IMR-90 (cell line): ENCODE results near the gene KLHL33. TPM values are rescaled to one million over a fixed set of nuclear protein-coding genes. Genes with fewer than 3 reads are reported as not detected.

Experiments
- ATAC-seq: fragments of 200-7000 bp; cut with Tn5 transposase; 2 replicates; pipeline ENCODE4 v1.9.1; 2020; ENCODE audit warnings: low read depth, mild to moderate bottlenecking, moderate library complexity
- BruUV-seq: library from RNA; stranded (reverse); fragments of 400-500 nt; replicated peaks from 2 replicates; lab custom pipeline; 2021; lab: Mats Ljungman, UMichigan
- CTCF ChIA-PET: fragments of 300-600 bp; formaldehyde crosslinking; extraction: SDS; loops from one replicate; lab custom pipeline; 2021; ENCODE audit warnings: antibody characterized with exemption; lab: Yijun Ruan, JAX
- POLR2A ChIA-PET: fragments of 300-600 bp; sonication (Branson Sonifier 250); formaldehyde crosslinking; loops from one replicate; lab custom pipeline; 2022; ENCODE audit warnings: antibody characterized with exemption; ENCODE audit not compliant: unreplicated experiment; lab: Charles Lee
- DNase-seq: peaks from one replicate; pipeline ENCODE4 v3.0.0; 2013
- H2AFZ ChIP-seq: replicated peaks from 2 replicates; pipeline ENCODE3; 2013; ENCODE audit warnings: low read length, mild to moderate bottlenecking; ENCODE audit not compliant: poor library complexity
- H2AK5ac ChIP-seq: 2 replicates; pipeline ENCODE4 v1.6.1; 2013; ENCODE audit warnings: low read depth, low read length, inconsistent platforms
- H2AK9ac ChIP-seq: replicated peaks from 2 replicates; pipeline ENCODE3; 2013; ENCODE audit warnings: mild to moderate bottlenecking, low read depth, low read length, moderate library complexity; ENCODE audit not compliant: poor library complexity
- H2BK120ac ChIP-seq: 2 replicates; pipeline ENCODE4 v1.6.1; 2013; ENCODE audit warnings: low read depth, low read length, inconsistent platforms
- H2BK15ac ChIP-seq: 3 replicates; pipeline ENCODE4 v1.6.1; 2013; ENCODE audit warnings: low read depth, low read length, inconsistent platforms
- H2BK20ac ChIP-seq: 2 replicates; pipeline ENCODE4 v1.6.1; 2013; ENCODE audit warnings: low read depth, mild to moderate bottlenecking, inconsistent platforms, low read length, moderate library complexity
- H2BK5ac ChIP-seq: 2 replicates; pipeline ENCODE4 v1.6.1; 2013; ENCODE audit warnings: mild to moderate bottlenecking, low read depth, low read length, inconsistent platforms; ENCODE audit not compliant: poor library complexity, severe bottlenecking
- H3K14ac ChIP-seq: replicated peaks from 2 replicates; pipeline ENCODE4 v1.6.1; 2013; ENCODE audit warnings: low read depth, low read length, inconsistent platforms
- H3K18ac ChIP-seq: 2 replicates; pipeline ENCODE4 v1.6.1; 2013; ENCODE audit warnings: low read depth, low read length, control low read depth
- H3K23ac ChIP-seq: 2 replicates; pipeline ENCODE4 v1.6.1; 2013; ENCODE audit warnings: low read depth, low read length, inconsistent platforms
- H3K27ac ChIP-seq: 2 replicates; pipeline ENCODE4 v1.5.1; 2013; ENCODE audit warnings: mild to moderate bottlenecking, control low read depth, low read length; ENCODE audit not compliant: insufficient read depth
- H3K27me3 ChIP-seq: 2 replicates; pipeline ENCODE4 v1.6.1; 2013; ENCODE audit warnings: low read length; ENCODE audit not compliant: control insufficient read depth, insufficient read depth
- H3K36me3 ChIP-seq: 2 replicates; pipeline ENCODE4 v1.6.1; 2013; ENCODE audit warnings: low read length, mixed read lengths; ENCODE audit not compliant: control insufficient read depth, insufficient read depth
- H3K4ac ChIP-seq: 2 replicates; pipeline ENCODE4 v1.6.1; 2013; ENCODE audit warnings: low read depth, low read length, inconsistent platforms
- H3K4me1 ChIP-seq: 2 replicates; pipeline ENCODE4 v1.6.1; 2013; ENCODE audit warnings: low read length, mixed read lengths; ENCODE audit not compliant: control insufficient read depth, insufficient read depth
- H3K4me2 ChIP-seq: 2 replicates; pipeline ENCODE4 v1.6.1; 2013; ENCODE audit warnings: low read depth, mild to moderate bottlenecking, control low read depth, low read length, moderate library complexity
- H3K4me3 ChIP-seq: 2 replicates; pipeline ENCODE4 v1.5.1; 2013; ENCODE audit warnings: low read depth, mild to moderate bottlenecking, control low read depth, low read length, moderate library complexity; ENCODE audit not compliant: insufficient read depth
- H3K56ac ChIP-seq: 2 replicates; pipeline ENCODE4 v1.6.1; 2013; ENCODE audit warnings: low read length, inconsistent platforms; ENCODE audit not compliant: insufficient read depth; ENCODE audit errors: extremely low read depth
- H3K79me1 ChIP-seq, 2 experiments: 2 replicates each; pipeline ENCODE4 v1.6.1; 2013; ENCODE audit warnings: low read length in 2 of 2, inconsistent platforms in 1 of 2, low read depth in 1 of 2
- H3K9ac ChIP-seq: 2 replicates; pipeline ENCODE4 v1.6.1; 2013; ENCODE audit warnings: low read depth, low read length, control low read depth
- H3K9me1 ChIP-seq: 2 replicates; pipeline ENCODE4 v1.6.1; 2013; ENCODE audit warnings: low read length, inconsistent platforms; ENCODE audit not compliant: insufficient read depth
- H3K9me3 ChIP-seq: 2 replicates; pipeline ENCODE4 v1.6.1; 2013; ENCODE audit warnings: low read length; ENCODE audit not compliant: control insufficient read depth, insufficient read depth
- H4K20me1 ChIP-seq: 2 replicates; pipeline ENCODE4 v1.6.1; 2013; ENCODE audit warnings: low read length, inconsistent platforms; ENCODE audit not compliant: insufficient read depth
- H4K5ac ChIP-seq: 2 replicates; pipeline ENCODE4 v1.6.1; 2013; ENCODE audit warnings: mild to moderate bottlenecking, low read depth, low read length, control low read depth
- H4K8ac ChIP-seq, 2 experiments: 2 replicates each; pipeline ENCODE4 v1.6.1; 2013; ENCODE audit warnings: low read depth in 2 of 2, low read length in 2 of 2, control low read depth in 1 of 2, inconsistent platforms in 1 of 2
- H4K91ac ChIP-seq: 2 replicates; pipeline ENCODE4 v1.6.1; 2013; ENCODE audit warnings: low read depth, low read length, inconsistent platforms; ENCODE audit not compliant: insufficient read depth
- BHLHE40 ChIP-seq: fragments of 150-350 bp; IDR thresholded peaks from 2 replicates; pipeline ENCODE4 v1.6.1; 2016; ENCODE audit warnings: mild to moderate bottlenecking, low read depth, low read length
- CEBPB ChIP-seq: IDR thresholded peaks from 2 replicates; pipeline ENCODE4 v1.6.1; 2012; ENCODE audit warnings: low read depth, low read length, improper control_type of control experiment
- CHD1 ChIP-seq: IDR thresholded peaks from 2 replicates; pipeline ENCODE4 v1.6.1; 2012; ENCODE audit warnings: low read depth, low read length, improper control_type of control experiment
- MAFK ChIP-seq: IDR thresholded peaks from 2 replicates; pipeline ENCODE4 v1.6.1; 2012; ENCODE audit warnings: low read depth, low read length, improper control_type of control experiment
- MAZ ChIP-seq: IDR thresholded peaks from 2 replicates; pipeline ENCODE4 v1.6.1; 2012; ENCODE audit warnings: low read depth, mild to moderate bottlenecking, low read length, improper control_type of control experiment, moderate library complexity, borderline replicate concordance
- MXI1 ChIP-seq: IDR thresholded peaks from 2 replicates; pipeline ENCODE4 v1.6.1; 2012; ENCODE audit warnings: low read depth, mild to moderate bottlenecking, low read length, moderate library complexity, borderline replicate concordance
- NFE2L2 ChIP-seq: fragments of 150-350 bp; IDR thresholded peaks from 2 replicates; pipeline ENCODE4 v1.6.1; 2016; ENCODE audit warnings: low read depth, mild to moderate bottlenecking, low read length
- POLR2A ChIP-seq: IDR thresholded peaks from 2 replicates; pipeline ENCODE4 v1.6.1; 2012; ENCODE audit warnings: mild to moderate bottlenecking, low read depth, low read length
- RFX5 ChIP-seq: IDR thresholded peaks from 2 replicates; pipeline ENCODE4 v1.8.0; 2012; ENCODE audit warnings: low read depth, mild to moderate bottlenecking, low read length, moderate library complexity
- SMC3 ChIP-seq: fragments of 150-350 bp; IDR thresholded peaks from 2 replicates; pipeline ENCODE4 v1.6.1; 2016; ENCODE audit warnings: low read depth, mild to moderate bottlenecking, antibody characterized with exemption, low read length, moderate library complexity
- WGBS, 2 experiments: methylation state at CpG; one replicate each; pipeline versions ENCODE4 v1.1.5 to v1.1.7; 2013; ENCODE audit warnings: missing lambda C conversion rate in 2 of 2; ENCODE audit not compliant: insufficient read length in 1 of 2; ENCODE audit errors: extremely low coverage in 2 of 2; 5-methylcytosine and 5-hydroxymethylcytosine counted together
- dilution Hi-C: fragments of 300-500 bp; cut with HindIII; formaldehyde crosslinking; loops from one replicate; pipeline ENCODE4 v1.14.3; 2018; ENCODE audit warnings: low sequenced_read_pairs; ENCODE audit not compliant: unreplicated experiment
- in situ Hi-C: fragments of 300-500 bp; cut with MboI; formaldehyde crosslinking; loops from 3 replicates; pipeline ENCODE4 v1.14.3; 2019; ENCODE audit warnings: low sequenced_read_pairs, inconsistent platforms, mixed read lengths
- intact Hi-C: fragments of 100-400 bp; cut with micrococcal nuclease; formaldehyde crosslinking; loops from 2 replicates; pipeline ENCODE4 v1.10.0; 2022
- polyA plus RNA-seq, 3 experiments: library from polyadenylated mRNA; depleted of rRNA; stranded (reverse); fragments of >200 nt; gene quantifications; 2 replicates each; pipeline ENCODE4 v1.2.3, GENCODE V29; 2012; ENCODE audit warnings: low replicate concordance in 1 of 3
- total RNA-seq: library from RNA; depleted of rRNA; stranded (reverse); fragments of >200 nt; gene quantifications from 2 replicates; pipeline ENCODE4 v1.2.3, GENCODE V29; 2012

The KLHL33 gene
- total and polyA plus RNA-seq, 2 of the 4 experiments (the other 2 are of a cell fraction), result under 0.01 to 0.03 TPM

GRCh38 chr14:20472536-20473169 is 36.7 kb upstream of the KLHL33 start:
- in situ Hi-C loops (loop anchor here (25.0 kb wide), 1 partner anchor 615 kb away; the partner anchor contains the start of gene ZNF219), intact Hi-C loops (no loop called here), dilution Hi-C loops (no loop called here)
- Histone ChIP-seq H3K56ac (no peak overlapping the region), H3K18ac (no peak overlapping the region), H4K5ac (no peak overlapping the region), H3K36me3 (peaks cover 10% of the 10 kb centered on the region), H3K9ac (no peak overlapping the region), H2BK20ac (no peak overlapping the region), H2BK5ac (no peak overlapping the region), H3K14ac (no peak overlapping the region), H3K4me2 (no peak overlapping the region), H2AK9ac (no peak overlapping the region), H3K4ac (no peak overlapping the region), H4K91ac (no peak overlapping the region), H3K79me1 (peaks cover 15 to 17% of the 10 kb centered on the region in 2 experiments), H3K4me1 (peaks cover 4% of the 10 kb centered on the region; the same call in 1 of the 2 replicates), H2BK15ac (no peak overlapping the region), H2AK5ac (no peak overlapping the region), H3K23ac (no peak overlapping the region), H2AFZ (no peak overlapping the region), H4K8ac (no peak overlapping the region), H2BK120ac (no peak overlapping the region), H3K9me1 (peaks cover 7% of the 10 kb centered on the region), H3K9me3 (no peaks in the 10 kb centered on the region), H3K27ac (no peak overlapping the region), H3K27me3 (no peaks in the 10 kb centered on the region), H4K20me1 (no peaks in the 10 kb centered on the region), H3K4me3 (no peak overlapping the region)
- TF ChIP-seq BHLHE40, result no peak
- TF ChIP-seq POLR2A, result no peak
- no peak for TF ChIP-seq MAFK
- no peak for TF ChIP-seq RFX5
- TF ChIP-seq CHD1, result no peak
- TF ChIP-seq SMC3, result no peak
- no peak for TF ChIP-seq MXI1
- no peak for TF ChIP-seq MAZ
- no peak for TF ChIP-seq CEBPB
- TF ChIP-seq NFE2L2, result no peak
- DNase-seq, result no peak
- ChIA-PET POLR2A (no interaction called here), CTCF (no interaction called here)
- ATAC-seq, result no peak
- BruUV-seq, result no TSS peak
- WGBS, 2 experiments, result no CpG with 5 or more reads among the region's 2 CpGs
